Hematopoietic multipotent progenitor cell treated with erythropoietin and hydrocortisone succinate and interleukin-3 and kit ligand, for 4 days (in vitro differentiated cells): Measurements from ENCODE around the gene PTCH2.
"Not testable (repeated sequence)": the region's sequence is repeated elsewhere in the genome, so short reads cannot be mapped to it uniquely, and the experiment has no call there.

ENCODE experiments used
- DNase-seq: peaks from one replicate; pipeline ENCODE4 v3.0.0-alpha.2; 2015

PTCH2 gene

DNA sequence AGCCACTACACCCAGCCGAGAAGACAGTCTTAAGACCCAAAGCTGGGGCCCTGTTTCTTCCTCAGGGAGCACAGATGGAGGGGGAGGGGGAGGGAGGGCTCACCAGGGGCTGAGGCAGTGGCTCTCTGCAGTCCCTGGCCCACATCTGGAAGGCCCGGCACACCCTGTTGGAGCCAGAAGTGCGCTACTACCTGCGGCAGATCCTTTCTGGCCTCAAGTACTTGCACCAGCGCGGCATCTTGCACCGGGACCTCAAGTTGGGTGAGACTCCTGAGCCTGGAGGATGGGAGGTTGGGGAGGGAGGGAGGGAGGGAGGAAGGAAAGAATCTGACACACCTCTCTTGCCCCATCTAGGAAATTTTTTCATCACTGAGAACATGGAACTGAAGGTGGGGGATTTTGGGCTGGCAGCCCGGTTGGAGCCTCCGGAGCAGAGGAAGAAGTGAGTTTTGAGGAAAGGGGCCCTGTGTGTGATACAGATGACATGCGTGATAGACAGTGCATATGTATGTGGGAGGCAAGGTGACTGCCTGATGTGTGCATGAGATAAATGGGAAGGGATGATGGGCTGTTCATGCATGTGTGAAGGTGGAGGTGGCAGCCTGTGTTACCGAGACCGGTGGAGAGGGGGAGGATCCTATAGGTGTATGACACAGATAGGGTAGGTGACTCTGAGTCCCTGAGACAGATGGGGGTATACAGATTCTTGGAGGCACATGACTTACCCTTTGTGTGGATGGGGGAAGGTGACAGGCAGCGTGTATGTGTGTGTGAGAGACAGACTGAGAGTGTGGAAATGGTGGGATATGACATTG is 41.4 kb downstream of the PTCH2 start:
- no peak for DNase-seq

- peak; percentile 99 for DNase-seq
Observed at GRCh38 chr1:44799770-44800584, 43.1 kb downstream of the PTCH2 start, which contains the start of gene PLK3. Gene PLK3 (plus strand): TSS chr1:44800377. CDS start chr1:44800464, 87 bp downstream.

- no peak for DNase-seq
Observed at GRCh38 chr1:44798481-44799365, 44.3 kb downstream of the PTCH2 start.

DNA sequence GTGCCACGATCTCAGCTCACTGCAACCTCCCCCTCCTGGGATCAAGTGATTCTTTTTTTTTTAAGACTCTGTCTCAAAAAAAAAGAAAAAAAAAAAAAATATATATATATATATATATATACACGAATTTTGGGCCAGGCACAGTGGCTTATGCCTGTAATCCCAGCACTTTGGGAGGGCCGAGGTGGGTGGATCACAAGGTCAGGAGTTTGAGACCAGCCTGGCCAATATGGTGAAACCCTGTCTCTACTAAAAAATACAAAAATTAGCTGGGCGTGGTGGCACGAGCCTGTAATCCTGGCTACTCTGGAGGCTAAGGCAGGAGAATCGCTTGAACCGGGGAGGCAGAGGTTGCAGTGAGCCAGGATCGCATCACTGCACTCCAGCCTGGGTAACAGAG is 45.2 kb downstream of the PTCH2 start:
- not testable (repeated sequence) for DNase-seq

GRCh38 chr1:44792736-44793502 is 50.1 kb downstream of the PTCH2 start:
- DNase-seq, result no peak

- no peak for DNase-seq
Observed at GRCh38 chr1:44790968-44791801, 51.9 kb downstream of the PTCH2 start.

DNA sequence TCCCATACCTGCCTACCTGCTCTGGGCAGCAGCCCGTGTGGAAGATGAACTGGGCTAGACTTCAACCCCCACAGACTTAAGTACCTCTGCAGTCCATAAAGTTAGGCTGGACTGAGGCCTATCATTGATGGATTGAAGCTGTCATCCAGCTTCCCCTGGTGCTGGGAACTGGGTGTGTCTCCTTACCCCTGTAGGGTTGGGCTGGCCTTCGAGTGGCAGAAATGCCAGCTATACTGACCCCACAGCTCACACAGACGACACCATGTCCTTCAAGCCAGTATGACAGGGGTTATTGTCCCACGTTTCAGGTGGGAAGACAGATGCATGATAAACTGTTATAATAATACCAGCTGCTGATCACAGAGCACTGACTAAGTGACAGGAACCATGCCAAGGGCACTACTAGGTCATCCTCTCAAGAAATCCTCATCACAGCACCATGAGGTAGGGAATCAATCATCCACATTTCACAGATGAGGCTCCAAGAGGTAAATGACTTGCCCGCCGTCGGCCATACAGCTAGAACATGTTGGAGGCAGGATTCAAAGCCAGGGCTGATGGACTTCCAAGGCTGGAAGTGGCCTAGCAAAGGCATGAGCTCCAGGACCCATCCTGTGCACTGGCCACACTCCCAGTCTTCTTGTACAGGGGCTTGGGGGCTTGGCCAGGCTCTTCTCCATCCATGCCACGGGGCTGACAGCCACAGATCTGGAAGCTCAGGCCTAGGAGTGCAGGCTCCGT is 54.8 kb downstream of the PTCH2 start, which contains the start of gene BEST4:
Gene BEST4, minus strand, starts transcription at position 51 of the 741 bp plus-strand sequence. CDS start 465 bp downstream, outside the sequence.
- no peak for DNase-seq

DNA sequence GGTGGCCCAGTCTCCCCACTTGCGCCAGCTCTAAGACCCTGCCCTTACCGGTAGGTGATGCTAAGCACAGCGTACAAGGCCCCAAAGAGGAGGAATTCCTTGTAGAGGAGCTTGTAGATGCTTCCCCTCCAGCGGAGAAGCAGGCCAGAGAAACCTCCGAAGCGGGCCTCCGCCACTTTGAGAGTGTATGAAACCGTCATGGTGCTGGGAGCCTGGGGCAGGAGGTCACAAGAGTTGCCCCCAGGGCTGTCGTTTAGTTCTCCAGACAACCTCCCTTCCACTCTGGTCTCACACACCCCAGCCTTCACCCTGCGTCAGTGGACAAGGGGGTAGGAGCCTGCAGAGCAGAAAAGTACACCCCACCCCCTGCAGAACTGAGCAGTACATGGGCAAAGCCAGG is 55.5 kb downstream of the PTCH2 start:
- DNase-seq, result no peak

DNA sequence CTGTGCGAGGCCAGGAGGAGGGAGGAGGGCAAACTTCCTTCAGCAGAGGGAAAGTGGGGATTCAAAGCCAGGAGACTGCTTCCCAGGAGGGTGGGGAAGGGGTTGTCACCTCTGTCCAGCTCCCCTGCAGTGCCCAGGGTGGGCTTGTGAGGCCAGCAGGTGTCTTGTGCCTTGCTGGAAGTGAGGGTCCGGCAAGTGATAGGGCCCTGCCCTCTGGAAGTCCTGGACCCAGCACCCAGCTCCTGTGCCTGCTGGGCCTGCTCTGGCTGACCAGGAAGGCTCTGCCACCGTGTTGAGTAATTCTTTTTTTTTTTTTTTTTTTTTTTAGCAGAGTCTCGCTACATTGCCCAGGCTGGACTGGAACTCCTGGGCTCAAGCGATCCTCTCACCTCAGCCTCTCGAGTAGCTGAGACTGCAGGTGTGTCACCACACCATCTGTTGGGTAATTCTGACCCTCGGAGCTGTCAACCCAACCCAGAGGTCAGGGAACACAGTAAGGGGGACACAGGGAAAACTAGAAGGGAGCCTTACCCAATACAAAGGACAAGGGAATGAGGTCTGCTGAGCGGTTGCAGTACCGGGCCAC is 56.1 kb downstream of the PTCH2 start:
- no peak for DNase-seq

GRCh38 chr1:44786138-44786840 is 56.8 kb downstream of the PTCH2 start:
- peak; percentile 81 for DNase-seq

DNA sequence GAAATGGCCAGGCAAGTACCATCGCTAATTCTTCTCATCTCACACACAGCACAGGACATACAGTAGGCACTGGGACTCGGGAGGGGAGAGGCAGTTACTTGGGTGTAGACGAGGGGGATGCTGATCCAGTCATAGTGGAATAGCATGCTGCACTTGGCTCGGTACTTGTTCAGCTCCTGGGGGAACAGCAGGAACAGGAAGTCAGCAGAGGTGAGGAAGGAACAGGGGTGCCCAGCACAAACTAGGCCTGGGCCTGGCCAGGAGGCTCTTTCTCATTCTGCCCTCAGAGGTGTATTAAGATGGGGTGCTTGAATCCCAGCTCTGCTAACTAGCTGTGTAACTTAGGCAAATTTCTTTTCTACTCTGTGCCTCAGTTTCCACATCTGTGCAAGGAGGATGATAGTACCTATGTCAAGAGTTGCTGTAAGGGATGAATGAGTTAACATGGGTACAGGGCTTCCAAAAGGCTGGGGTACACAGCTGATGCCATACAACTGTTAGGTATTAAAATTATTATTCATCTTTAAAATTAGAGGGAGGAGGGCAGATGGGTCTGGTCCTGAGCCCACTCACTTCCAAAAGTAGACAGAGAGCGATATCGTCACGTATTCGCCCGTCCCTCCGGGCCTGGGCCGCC is 57.4 kb downstream of the PTCH2 start:
- DNase-seq, result no peak

- DNase-seq, result no peak
Observed at GRCh38 chr1:44785029-44785380, 58.0 kb downstream of the PTCH2 start.

GRCh38 chr1:44784094-44785028 is 58.7 kb downstream of the PTCH2 start:
- DNase-seq, result peak; percentile 67

DNA sequence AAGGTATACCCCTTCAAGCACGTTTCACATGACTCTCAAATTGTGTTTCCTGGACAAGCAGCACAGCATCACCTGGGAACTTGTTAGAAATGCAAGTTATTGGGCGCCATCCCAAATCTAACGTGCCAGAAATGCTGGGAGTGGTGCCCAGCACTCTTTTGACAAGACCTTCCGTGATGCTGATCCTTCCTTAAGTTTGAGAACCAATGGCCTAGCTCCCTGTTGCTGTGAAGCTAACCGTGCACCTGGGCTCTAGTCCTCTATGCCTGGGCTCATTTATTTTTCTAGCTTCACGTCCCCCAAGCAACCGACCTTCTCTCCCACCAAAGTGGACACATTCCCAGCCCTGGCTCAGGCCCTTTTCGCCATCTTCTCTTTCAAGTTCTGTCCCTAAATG is 59.4 kb downstream of the PTCH2 start:
- no peak for DNase-seq

DNA sequence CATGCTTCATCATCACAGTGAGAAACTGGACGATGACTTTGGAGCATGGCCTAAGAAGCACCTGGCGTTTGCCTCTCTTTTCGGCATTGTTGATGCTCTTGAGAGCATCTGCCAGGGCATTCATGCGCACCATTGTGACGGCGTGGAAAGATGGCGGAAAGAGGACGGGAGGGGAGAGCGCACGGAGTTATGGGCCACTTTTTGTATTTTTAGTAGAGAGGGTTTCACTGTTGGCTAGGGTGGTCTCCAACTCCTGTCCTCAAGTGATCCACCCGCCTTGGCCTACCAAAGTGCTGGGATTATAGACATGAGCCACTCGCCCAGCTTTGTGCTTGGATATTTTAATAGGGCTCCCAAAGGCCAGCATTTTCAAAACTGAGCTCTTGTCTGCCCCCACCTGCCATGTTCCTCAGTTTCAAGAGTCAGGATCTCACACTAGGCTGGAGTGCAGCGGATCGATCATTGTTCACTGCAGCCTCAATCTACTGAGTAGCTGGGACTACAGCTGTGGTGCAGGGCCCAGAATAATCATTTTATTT is 62.4 kb downstream of the PTCH2 start:
- DNase-seq, result no peak

DNA sequence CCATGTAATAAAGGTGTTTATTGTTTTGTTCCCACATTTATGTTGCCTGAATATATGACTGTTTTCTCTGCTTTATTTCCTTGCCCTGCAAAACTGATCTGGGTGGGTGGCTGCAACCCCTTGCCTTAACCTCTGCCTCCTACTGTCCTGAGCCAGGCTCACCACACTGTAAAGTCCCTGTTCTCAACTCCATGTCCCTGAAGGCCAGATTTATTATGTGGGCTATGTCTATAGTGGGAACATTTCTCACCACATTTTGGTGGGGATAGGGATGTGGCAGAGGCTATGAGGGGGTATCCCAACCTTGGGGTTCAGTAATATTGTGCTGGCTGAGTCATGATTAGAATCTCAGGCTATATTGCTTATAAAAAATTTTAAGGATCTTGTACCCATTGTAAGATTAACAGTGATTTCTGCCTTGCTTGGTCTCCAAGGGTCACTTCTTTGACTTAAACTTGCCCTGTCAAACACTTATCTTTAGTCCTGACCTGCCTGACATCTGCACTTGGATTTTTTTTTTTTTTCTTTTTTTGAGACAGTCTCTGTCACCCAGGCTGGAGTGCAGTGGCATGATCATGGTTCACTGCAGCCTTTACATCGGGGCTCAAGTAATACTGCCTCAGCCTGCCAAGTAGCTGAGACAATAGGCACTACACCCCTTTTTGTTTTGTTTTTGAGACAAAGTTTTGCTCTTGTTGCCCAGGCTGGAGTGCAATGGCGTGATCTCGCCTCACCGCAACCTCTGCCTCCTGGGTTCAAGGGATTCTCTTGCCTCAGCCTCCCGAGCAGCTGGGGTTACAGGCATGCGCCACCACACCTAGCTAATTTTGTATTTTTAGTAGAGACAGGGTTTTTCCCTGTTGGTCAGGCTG is 64.1 kb downstream of the PTCH2 start:
- DNase-seq, result no peak
